ENCODE measurements around the gene FRY.

FRY gene

DNA sequence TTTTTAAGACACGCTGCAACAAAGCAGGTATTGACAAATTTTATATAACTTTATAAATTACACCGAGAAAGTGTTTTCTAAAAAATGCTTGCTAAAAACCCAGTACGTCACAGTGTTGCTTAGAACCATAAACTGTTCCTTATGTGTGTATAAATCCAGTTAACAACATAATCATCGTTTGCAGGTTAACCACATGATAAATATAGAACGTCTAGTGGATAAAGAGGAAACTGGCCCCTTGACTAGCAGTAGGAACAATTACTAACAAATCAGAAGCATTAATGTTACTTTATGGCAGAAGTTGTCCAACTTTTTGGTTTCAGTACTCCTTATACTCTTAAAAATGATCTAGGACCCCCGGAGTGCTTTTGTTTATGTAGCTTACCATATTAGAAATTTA is 284.9 kb downstream of the FRY start:
- TF ChIP-seq NFIC (IDR thresholded peaks at IDR 0.05) (no peak), FOXM1 (IDR thresholded peaks at IDR 0.05; ENCODE audit: borderline replicate concordance, low read depth) (no peak), CEBPB (IDR thresholded peaks at IDR 0.05) (no peak), TCF12 (IDR thresholded peaks at IDR 0.05; ENCODE audit: low read depth) (no peak), TAF1 (IDR thresholded peaks at IDR 0.05; ENCODE audit: low read depth) (no peak)
- TF ChIP-seq, protein P1, sequence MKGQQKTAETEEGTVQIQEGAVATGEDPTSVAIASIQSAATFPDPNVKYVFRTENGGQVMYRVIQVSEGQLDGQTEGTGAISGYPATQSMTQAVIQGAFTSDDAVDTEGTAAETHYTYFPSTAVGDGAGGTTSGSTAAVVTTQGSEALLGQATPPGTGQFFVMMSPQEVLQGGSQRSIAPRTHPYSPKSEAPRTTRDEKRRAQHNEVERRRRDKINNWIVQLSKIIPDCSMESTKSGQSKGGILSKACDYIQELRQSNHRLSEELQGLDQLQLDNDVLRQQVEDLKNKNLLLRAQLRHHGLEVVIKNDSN (IDR thresholded peaks at IDR 0.05): no peak

DNA sequence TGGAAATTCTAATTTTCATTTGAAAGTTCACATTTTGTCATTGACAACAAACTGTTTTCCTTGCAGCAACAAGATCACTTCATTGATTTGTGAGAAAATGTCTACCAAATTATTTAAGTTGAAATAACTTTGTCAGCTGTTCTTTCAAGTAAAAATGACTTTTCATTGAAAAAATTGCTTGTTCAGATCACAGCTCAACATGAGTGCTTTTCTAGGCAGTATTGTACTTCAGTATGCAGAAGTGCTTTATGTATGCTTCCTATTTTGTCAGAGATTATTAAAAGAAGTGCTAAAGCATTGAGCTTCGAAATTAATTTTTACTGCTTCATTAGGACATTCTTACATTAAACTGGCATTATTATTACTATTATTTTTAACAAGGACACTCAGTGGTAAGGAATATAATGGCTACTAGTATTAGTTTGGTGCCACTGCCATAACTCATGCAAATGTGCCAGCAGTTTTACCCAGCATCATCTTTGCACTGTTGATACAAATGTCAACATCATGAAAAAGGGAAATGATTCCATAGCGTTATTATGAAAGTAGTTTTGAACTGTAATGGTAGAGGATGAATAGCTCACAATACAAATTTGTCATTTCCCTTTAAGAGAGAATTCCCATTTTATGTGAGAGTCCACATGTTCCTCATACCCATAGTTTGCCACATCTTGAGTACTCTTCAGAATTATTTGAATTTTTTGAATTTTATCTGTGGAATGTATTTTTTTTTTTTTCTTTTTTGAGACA is 286.3 kb downstream of the FRY start:
- TF ChIP-seq EGR1 (IDR thresholded peaks at IDR 0.05) (no peak), TEAD4 (IDR thresholded peaks at IDR 0.05) (no peak), EP300 (IDR thresholded peaks at IDR 0.05; ENCODE audit: borderline replicate concordance) (no peak), CEBPB (IDR thresholded peaks at IDR 0.05) (no peak), ZBTB7A (IDR thresholded peaks at IDR 0.05; ENCODE audit: low read depth) (no peak), YY1 (IDR thresholded peaks at IDR 0.05; ENCODE audit: low read depth) (no peak), TAF1 (IDR thresholded peaks at IDR 0.05; ENCODE audit: low read depth) (no peak), CREB1 (IDR thresholded peaks at IDR 0.05; ENCODE audit: low read depth) (no peak), TCF12 (IDR thresholded peaks at IDR 0.05; ENCODE audit: low read depth) (no peak)
- TF ChIP-seq, protein P2, sequence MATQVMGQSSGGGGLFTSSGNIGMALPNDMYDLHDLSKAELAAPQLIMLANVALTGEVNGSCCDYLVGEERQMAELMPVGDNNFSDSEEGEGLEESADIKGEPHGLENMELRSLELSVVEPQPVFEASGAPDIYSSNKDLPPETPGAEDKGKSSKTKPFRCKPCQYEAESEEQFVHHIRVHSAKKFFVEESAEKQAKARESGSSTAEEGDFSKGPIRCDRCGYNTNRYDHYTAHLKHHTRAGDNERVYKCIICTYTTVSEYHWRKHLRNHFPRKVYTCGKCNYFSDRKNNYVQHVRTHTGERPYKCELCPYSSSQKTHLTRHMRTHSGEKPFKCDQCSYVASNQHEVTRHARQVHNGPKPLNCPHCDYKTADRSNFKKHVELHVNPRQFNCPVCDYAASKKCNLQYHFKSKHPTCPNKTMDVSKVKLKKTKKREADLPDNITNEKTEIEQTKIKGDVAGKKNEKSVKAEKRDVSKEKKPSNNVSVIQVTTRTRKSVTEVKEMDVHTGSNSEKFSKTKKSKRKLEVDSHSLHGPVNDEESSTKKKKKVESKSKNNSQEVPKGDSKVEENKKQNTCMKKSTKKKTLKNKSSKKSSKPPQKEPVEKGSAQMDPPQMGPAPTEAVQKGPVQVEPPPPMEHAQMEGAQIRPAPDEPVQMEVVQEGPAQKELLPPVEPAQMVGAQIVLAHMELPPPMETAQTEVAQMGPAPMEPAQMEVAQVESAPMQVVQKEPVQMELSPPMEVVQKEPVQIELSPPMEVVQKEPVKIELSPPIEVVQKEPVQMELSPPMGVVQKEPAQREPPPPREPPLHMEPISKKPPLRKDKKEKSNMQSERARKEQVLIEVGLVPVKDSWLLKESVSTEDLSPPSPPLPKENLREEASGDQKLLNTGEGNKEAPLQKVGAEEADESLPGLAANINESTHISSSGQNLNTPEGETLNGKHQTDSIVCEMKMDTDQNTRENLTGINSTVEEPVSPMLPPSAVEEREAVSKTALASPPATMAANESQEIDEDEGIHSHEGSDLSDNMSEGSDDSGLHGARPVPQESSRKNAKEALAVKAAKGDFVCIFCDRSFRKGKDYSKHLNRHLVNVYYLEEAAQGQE (IDR thresholded peaks at IDR 0.05; ENCODE audit: low read depth): no peak

DNA sequence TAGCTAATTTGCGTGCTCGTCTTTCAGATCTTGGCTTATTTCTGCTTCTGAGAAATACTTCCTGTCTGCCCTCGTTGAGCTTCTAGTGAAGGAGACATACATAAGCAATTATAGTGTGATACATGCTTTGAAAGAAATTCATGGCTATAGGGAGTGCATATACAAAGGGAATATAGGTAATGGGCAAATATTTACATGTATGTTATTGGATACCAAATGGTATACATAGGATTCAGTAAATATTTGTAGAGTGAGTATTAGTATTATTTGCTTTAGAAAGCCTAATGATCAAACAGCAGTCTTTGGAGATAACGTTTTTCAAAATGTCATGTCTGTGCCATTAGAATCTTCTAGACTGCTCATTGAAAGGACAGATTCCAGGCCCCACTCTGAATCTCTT is 289.0 kb downstream of the FRY start:
- TF ChIP-seq ZBTB7A (IDR thresholded peaks at IDR 0.05; ENCODE audit: low read depth) (no peak), NFIC (IDR thresholded peaks at IDR 0.05) (no peak), TEAD4 (IDR thresholded peaks at IDR 0.05) (no peak), FOXM1 (IDR thresholded peaks at IDR 0.05; ENCODE audit: borderline replicate concordance, low read depth) (no peak), TCF12 (IDR thresholded peaks at IDR 0.05; ENCODE audit: low read depth) (no peak), EP300 (IDR thresholded peaks at IDR 0.05; ENCODE audit: borderline replicate concordance) (no peak)
- TF ChIP-seq, protein P3, sequence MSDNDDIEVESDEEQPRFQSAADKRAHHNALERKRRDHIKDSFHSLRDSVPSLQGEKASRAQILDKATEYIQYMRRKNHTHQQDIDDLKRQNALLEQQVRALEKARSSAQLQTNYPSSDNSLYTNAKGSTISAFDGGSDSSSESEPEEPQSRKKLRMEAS (IDR thresholded peaks at IDR 0.05): no peak
- TF ChIP-seq, protein P1 (IDR thresholded peaks at IDR 0.05): no peak

DNA sequence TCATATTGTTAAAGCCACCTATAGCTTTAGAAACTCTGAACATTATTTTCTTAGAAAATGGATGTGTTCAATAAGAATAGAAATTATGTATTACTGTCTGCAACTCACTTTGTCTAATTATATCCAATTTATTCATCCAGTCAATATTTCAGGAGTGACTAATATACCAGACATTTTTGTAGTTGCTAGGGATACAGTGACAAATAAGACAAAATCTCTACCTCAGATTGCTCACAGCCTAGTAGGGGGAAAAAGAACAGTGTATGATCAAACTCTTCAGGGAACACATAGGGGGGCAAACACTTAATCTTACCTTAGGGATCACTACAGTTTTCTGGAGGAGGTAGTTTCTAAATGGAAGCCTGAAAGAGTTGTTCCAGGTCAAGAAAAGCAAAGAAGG is 292.3 kb downstream of the FRY start:
- TF ChIP-seq NFIC (IDR thresholded peaks at IDR 0.05): no peak
- no peak for TF ChIP-seq ZBTB7A (IDR thresholded peaks at IDR 0.05; ENCODE audit: low read depth)
- no peak for TF ChIP-seq YY1 (IDR thresholded peaks at IDR 0.05; ENCODE audit: low read depth)
- no peak for TF ChIP-seq TCF12 (IDR thresholded peaks at IDR 0.05; ENCODE audit: low read depth)
- no peak for TF ChIP-seq EP300 (IDR thresholded peaks at IDR 0.05; ENCODE audit: borderline replicate concordance)
- TF ChIP-seq, protein P3 (IDR thresholded peaks at IDR 0.05): no peak
- no peak for TF ChIP-seq EGR1 (IDR thresholded peaks at IDR 0.05)
- TF ChIP-seq FOXM1 (IDR thresholded peaks at IDR 0.05; ENCODE audit: borderline replicate concordance, low read depth): no peak
- no peak for TF ChIP-seq TEAD4 (IDR thresholded peaks at IDR 0.05)
- no peak for TF ChIP-seq TAF1 (IDR thresholded peaks at IDR 0.05; ENCODE audit: low read depth)
- TF ChIP-seq RAD21 (IDR thresholded peaks at IDR 0.05; ENCODE audit: low read depth): no peak
- TF ChIP-seq, protein P2 (IDR thresholded peaks at IDR 0.05; ENCODE audit: low read depth): no peak
- TF ChIP-seq CEBPB (IDR thresholded peaks at IDR 0.05): no peak
- TF ChIP-seq, protein P1 (IDR thresholded peaks at IDR 0.05): no peak
- no peak for TF ChIP-seq CREB1 (IDR thresholded peaks at IDR 0.05; ENCODE audit: low read depth)

DNA sequence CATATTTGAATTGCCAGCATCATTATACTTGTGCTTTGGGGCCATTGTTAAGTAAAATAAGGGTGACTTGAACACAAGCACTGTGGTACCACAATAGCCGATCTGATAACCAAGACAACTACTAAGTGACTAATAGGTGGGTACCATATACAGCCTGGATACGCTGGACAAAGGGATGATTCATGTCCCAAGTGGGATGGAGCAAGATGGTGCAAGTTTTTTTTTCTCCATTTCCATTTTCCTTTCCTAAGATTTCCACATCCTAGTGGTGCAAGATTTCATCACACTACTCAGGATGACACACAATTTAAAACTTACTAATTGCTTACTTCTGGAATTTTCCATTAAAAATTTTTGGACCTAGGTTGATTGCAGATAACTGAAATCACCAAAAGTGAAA is 298.9 kb downstream of the FRY start:
- no peak for TF ChIP-seq NFIC (IDR thresholded peaks at IDR 0.05)
- no peak for TF ChIP-seq FOXM1 (IDR thresholded peaks at IDR 0.05; ENCODE audit: borderline replicate concordance, low read depth)
- no peak for TF ChIP-seq CEBPB (IDR thresholded peaks at IDR 0.05)
- no peak for TF ChIP-seq EP300 (IDR thresholded peaks at IDR 0.05; ENCODE audit: borderline replicate concordance)

DNA sequence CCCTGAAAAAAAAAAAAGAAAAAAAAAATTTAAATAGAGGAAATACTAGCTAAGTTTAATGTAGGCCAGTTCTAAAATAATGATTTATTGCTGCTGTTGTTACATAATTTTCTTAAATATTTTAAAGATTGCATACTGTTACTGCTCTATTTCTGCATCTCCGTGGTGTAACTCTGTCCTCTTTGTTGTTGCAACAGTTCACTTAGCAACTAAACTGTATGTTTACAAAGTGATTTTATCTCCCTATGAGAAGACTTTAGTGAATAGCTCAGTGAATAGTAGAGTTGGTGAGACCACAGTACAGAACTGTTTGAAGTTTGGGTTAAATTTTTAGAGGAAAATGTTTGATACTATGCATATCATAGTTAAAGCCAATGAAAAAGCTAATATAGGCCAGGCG is 303.1 kb downstream of the FRY start:
- TF ChIP-seq, protein P3 (IDR thresholded peaks at IDR 0.05): no peak
- TF ChIP-seq TEAD4 (IDR thresholded peaks at IDR 0.05) (no peak), EP300 (IDR thresholded peaks at IDR 0.05; ENCODE audit: borderline replicate concordance) (no peak), TCF12 (IDR thresholded peaks at IDR 0.05; ENCODE audit: low read depth) (no peak), FOXM1 (IDR thresholded peaks at IDR 0.05; ENCODE audit: borderline replicate concordance, low read depth) (no peak)
- TF ChIP-seq, protein P2 (IDR thresholded peaks at IDR 0.05; ENCODE audit: low read depth): no peak
- TF ChIP-seq, protein P1 (IDR thresholded peaks at IDR 0.05): no peak
